Naive B cell (primary cell): ENCODE results near the gene CROCC. TPM values are rescaled to one million over a fixed set of nuclear protein-coding genes. Genes with fewer than 3 reads are reported as not detected.

Experiments used
- ATAC-seq, 2 donors: fragments of 150-1000 bp; cut with Tn5 transposase; 2 replicates each; pipeline ENCODE4 v1.10.0; 2021; ENCODE audit warnings: low read depth in 2 of 2, mild to moderate bottlenecking in 2 of 2, moderate library complexity in 2 of 2
- DNase-seq: peaks from one replicate; pipeline ENCODE4 v3.0.0; 2022
- H3K27ac Mint-ChIP-seq, 6 donors: one replicate each; pipeline ENCODE4 v1.8.0; 2020 to 2022; ENCODE audit warnings: mild to moderate bottlenecking in 6 of 6, mixed read lengths in 6 of 6, moderate library complexity in 5 of 6, inconsistent platforms in 2 of 6
- H3K27me3 Mint-ChIP-seq, 3 donors: one replicate each; pipeline ENCODE4 v1.8.0; 2021 to 2022; ENCODE audit warnings: mixed read lengths in 3 of 3, mild to moderate bottlenecking in 1 of 3
- H3K36me3 Mint-ChIP-seq, 2 donors: one replicate each; pipeline ENCODE4 v1.8.0; 2020 to 2022; ENCODE audit warnings: mixed read lengths in 2 of 2, inconsistent platforms in 1 of 2, mild to moderate bottlenecking in 1 of 2
- H3K4me1 Mint-ChIP-seq, 3 donors: one replicate each; pipeline ENCODE4 v1.8.0; 2020 to 2022; ENCODE audit warnings: mixed read lengths in 3 of 3, inconsistent platforms in 1 of 3, mild to moderate bottlenecking in 1 of 3, moderate library complexity in 1 of 3
- H3K4me3 Mint-ChIP-seq, 8 donors: one replicate each; pipeline ENCODE4 v1.8.0; 2020 to 2022; ENCODE audit warnings: mild to moderate bottlenecking in 8 of 8, mixed read lengths in 8 of 8, moderate library complexity in 8 of 8, inconsistent platforms in 2 of 8
- H3K9me3 Mint-ChIP-seq, 7 donors: one replicate each; pipeline ENCODE4 v1.8.0; 2020 to 2022; ENCODE audit warnings: mixed read lengths in 7 of 7, mild to moderate bottlenecking in 5 of 7, inconsistent platforms in 2 of 7, moderate library complexity in 1 of 7
- polyA plus RNA-seq, 6 donors: library from polyadenylated mRNA; unstranded; fragments of 300-500 nt; fragmentation: Illumina TruSeq; gene quantifications; one replicate each; pipeline ENCODE4 v1.2.3, GENCODE V29; 2021; ENCODE audit warnings: low read depth in 6 of 6

CROCC gene
- polyA plus RNA-seq, 6 donors from 2014 or later: 1.4 to 4.0 (median 2.3) TPM

DNA sequence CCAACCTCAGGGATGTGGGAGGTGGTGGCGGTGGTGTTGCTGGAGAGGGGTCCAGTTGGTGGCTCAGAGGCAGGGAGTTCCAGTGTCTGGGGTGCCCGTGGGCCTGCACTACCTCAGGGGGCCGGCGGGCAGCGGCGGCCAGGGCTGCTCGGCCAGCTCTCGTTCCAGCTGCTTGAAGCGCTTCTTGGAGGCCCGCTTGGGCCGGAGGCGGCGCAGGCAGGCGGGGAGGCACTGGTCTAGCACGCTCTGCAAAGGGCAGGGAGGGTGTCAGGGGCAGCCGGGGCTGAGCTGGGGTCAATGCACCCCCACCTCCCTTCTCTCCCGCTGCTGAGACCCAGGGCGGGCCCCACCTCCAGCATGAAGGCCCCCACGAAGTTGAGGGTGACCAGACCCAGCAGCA is 64.4 kb downstream of the CROCC start:
- ATAC-seq (no peak), DNase-seq (no peak)
- Mint-ChIP-seq H3K9me3 (no peaks in the 10 kb centered on the region), H3K36me3 (peaks cover 0 to 17% of the 10 kb centered on the region in 2 donors), H3K27ac (no peak overlapping the region), H3K4me1 (peaks cover 4 to 5% (median 4%) of the 10 kb centered on the region in 3 donors), H3K27me3 (peaks cover 12 to 23% (median 18%) of the 10 kb centered on the region in 3 donors), H3K4me3 (no peak overlapping the region)

DNA sequence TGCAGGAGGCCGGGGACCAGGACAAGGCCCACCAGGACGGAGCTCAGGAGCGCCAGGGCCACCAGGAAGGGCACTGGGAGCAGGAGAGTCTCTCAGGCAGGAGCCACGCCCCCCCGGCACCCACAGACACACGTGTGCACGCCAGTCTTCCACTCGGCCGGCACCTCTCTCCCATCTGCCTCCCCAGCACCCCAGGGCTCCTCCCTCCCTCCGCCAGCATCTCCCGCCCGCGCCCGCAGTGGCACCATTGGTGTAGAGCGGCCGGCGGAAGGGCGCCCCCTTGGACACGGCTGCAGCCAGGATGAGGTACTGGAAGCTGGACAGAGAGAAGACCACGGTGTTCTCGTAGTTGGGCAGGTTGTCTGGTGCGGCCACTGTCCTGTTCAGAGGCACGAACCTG is 64.8 kb downstream of the CROCC start:
- Mint-ChIP-seq H3K9me3 (no peaks in the 10 kb centered on the region), H3K27me3 (peaks cover 8 to 19% (median 14%) of the 10 kb centered on the region in 3 donors), H3K4me3 (no peak overlapping the region), H3K36me3 (peaks cover 0 to 13% of the 10 kb centered on the region in 2 donors), H3K4me1 (peaks cover 0 to under 1% (median under 1%) of the 10 kb centered on the region in 3 donors), H3K27ac (no peak overlapping the region)
- ATAC-seq (no peak), DNase-seq (no peak)

DNA sequence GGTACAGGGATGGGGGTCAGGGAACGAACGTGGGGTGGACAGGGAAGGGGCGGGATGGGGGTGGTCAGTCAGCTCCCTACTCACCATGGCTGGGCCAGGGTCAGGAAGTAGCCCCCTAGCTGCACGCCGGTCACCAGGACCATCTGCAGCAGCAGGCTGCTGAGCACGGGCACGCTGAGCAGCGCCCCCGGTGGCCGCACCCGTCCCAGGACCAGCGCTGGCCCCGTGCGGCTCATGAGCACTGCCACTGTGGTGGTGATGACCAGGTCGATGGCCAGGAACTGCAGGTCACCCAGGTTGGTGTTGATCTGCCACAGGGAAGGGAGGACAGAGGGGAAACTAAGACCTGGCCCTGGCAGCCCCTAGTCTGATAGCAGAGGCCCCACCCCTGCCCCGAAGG is 65.2 kb downstream of the CROCC start:
- no peak for DNase-seq
- peaks cover 6 to 15% (median 13%) of the 10 kb centered on the region in 3 donors for H3K27me3 Mint-ChIP-seq
- no peaks in the 10 kb centered on the region for H3K4me1 Mint-ChIP-seq
- no peak for ATAC-seq
- no peaks in the 10 kb centered on the region for H3K9me3 Mint-ChIP-seq
- no peak overlapping the region for H3K4me3 Mint-ChIP-seq
- H3K36me3 Mint-ChIP-seq: peaks cover 0 to 12% of the 10 kb centered on the region in 2 donors
- no peak overlapping the region for H3K27ac Mint-ChIP-seq

DNA sequence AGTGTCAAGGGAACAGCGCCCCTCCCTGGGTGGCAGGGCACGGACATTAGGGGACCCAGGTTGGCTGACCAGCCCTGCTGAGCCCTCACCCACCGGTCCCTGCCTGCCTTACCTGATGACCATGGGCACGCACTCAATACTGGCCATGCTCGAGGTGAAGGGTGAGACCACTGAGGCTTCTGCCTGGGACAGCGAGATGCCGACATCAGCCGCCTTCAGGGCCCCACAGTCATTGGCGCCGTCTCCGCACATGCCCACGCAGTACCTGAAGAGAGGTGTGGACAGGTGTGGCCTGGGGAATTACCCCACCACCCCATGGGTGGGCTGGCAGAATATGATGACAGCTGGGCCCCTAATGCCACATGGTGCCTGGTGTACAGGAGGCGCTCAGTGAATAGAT is 66.5 kb downstream of the CROCC start:
- Mint-ChIP-seq H3K27me3 (peaks cover 2 to 7% (median 4%) of the 10 kb centered on the region in 3 donors), H3K9me3 (no peaks in the 10 kb centered on the region), H3K4me3 (no peak overlapping the region), H3K4me1 (no peaks in the 10 kb centered on the region), H3K27ac (no peak overlapping the region), H3K36me3 (peaks cover 0 to 12% of the 10 kb centered on the region in 2 donors)
- DNase-seq: no peak
- no peak for ATAC-seq

DNA sequence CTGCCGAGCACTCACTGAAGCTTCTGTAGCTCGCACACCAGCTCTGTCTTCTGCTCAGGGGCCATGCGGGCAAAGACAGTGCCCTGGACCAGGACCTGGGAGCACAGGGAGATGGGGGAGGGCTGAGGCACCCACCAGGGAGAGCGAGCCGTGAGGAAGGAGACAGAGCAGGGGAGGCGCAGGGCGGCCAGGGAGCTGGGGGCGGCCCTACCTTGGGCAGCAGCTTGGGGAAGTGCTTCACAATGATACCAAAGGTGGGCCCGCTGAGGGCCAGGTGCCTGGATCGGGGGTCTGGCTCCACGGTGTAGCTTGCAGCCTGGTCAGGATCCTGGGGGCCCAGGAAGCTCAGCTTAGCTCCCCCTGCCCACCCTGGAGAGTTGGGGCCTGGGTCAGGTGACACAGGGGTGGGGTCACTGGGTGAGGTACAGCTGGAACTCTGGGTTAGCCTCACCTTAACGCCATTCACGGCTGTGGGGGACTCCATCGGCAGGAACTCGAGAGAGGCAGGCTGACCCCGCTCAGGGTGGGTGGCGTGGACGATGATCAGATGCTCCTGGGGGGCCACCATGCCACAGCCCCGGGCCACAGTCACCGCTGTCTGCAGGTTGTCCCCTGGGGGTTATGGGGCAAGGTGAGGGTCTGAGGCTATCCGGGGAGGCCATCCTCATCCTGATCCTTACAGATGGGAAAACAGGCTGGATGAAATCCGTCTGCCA is 68.1 kb downstream of the CROCC start:
- Mint-ChIP-seq H3K27me3 (no peaks in the 10 kb centered on the region), H3K27ac (no peak overlapping the region), H3K4me3 (no peak overlapping the region), H3K36me3 (peaks cover 0 to 14% of the 10 kb centered on the region in 2 donors), H3K4me1 (no peaks in the 10 kb centered on the region), H3K9me3 (no peaks in the 10 kb centered on the region)
- no peak for DNase-seq
- no peak for ATAC-seq

DNA sequence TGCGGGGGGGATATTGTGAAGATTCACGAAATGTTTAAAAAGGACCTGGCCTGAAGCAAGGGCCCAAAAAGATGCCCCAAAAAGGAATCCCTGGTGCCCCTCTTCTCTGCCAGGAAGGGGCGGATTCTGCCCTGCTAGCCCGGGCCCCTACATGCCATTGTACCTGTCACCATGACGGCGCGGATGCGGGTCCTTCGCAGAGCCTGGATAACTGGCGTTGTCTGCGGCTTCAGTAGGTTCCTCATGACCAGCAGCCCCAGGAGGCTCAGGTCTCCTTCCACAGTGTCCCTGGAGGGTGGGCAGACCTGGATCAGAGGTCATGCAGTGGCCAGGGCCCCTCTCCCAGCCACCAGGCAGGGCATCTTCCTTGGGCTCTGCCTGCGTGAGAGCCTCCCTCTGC is 69.8 kb downstream of the CROCC start:
- Mint-ChIP-seq H3K36me3 (peaks cover 0 to 14% of the 10 kb centered on the region in 2 donors), H3K4me1 (no peaks in the 10 kb centered on the region), H3K4me3 (no peak overlapping the region), H3K9me3 (no peaks in the 10 kb centered on the region), H3K27me3 (no peaks in the 10 kb centered on the region), H3K27ac (no peak overlapping the region)
- ATAC-seq: no peak
- DNase-seq: no peak

DNA sequence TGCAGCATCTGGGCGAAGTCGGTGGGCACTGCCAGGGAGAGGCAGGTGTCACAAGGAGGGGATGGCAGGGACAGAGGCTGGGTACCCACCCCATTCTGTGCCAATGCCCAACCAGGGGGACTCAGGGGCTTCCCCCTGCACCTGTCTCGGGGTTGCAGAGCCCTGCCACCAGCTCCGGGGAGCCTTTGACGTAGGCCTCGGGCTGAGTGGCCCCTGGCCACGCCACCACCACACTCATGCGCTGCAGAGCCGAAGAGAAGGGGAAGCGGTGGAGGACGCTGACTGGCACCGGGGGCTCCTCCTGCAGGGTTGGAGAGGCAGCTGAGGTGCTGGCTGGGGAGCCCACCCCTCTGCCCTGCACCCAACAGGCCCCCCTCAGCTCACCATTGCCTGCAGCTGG is 70.4 kb downstream of the CROCC start:
- no peak for ATAC-seq
- Mint-ChIP-seq H3K27ac (no peak overlapping the region), H3K4me3 (no peak overlapping the region)

DNA sequence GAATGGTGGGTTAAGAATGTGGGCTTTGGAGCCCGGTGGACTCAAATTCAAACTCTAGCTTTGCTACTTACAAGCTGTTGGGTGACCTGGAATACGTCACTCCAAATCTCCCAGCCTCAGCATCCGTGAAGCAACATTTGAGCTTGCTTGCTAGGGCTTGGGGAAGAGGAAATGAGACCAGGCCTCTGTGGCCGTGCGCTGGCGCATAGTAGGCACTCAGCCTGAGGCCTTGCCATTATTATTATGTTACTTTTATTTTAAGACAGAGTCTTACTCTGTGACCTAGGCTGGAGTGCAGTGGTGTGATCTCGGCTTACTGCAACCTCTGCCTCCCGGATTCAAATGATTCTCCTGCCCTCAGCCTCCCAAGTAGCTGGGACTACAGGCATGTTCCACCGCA is 70.9 kb downstream of the CROCC start:
- ATAC-seq: no peak
- peaks cover 0 to 14% of the 10 kb centered on the region in 2 donors for H3K36me3 Mint-ChIP-seq
- no peak overlapping the region for H3K4me3 Mint-ChIP-seq
- no peaks in the 10 kb centered on the region for H3K9me3 Mint-ChIP-seq
- no peaks in the 10 kb centered on the region for H3K27me3 Mint-ChIP-seq
- H3K4me1 Mint-ChIP-seq: no peaks in the 10 kb centered on the region
- peak overlapping the region in 1 of 6 donors; percentile 38 for H3K27ac Mint-ChIP-seq
- no peak for DNase-seq

More for the DNA sequence above, 70.4 kb downstream of the CROCC start:
- H3K27me3 Mint-ChIP-seq: no peaks in the 10 kb centered on the region
- peaks cover 0 to 14% of the 10 kb centered on the region in 2 donors for H3K36me3 Mint-ChIP-seq
- H3K9me3 Mint-ChIP-seq: no peaks in the 10 kb centered on the region
- no peak for DNase-seq
- no peaks in the 10 kb centered on the region for H3K4me1 Mint-ChIP-seq

DNA sequence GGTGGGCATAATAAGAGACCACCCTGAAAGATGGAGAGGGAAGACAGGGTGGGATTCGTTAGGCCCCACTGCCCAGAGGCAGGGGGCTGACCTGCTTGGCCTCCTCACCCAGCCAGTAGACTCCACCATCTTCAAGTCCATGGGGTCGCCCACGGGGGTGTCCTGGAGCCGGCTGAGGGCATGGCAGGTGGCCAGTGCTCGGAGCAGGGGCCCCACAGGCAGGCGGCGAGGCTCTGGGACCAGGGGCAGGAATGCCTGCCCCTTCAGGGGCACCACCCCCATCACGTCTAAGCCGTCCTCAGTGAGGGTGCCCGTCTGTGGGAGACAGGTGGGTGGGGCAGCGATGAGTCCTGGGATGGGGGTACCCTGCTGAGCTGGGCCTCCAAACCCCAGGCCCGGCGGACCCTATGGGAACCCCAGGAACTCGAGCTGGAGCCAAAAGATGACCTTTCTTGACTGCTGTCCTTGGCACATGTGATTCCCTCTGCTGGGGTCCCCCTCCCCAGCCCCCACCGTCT is 71.8 kb downstream of the CROCC start:
- no peak for ATAC-seq
- Mint-ChIP-seq H3K4me1 (no peaks in the 10 kb centered on the region), H3K4me3 (peak overlapping the region in 1 of 8 donors; percentile 21), H3K36me3 (peaks cover 2 to 18% of the 10 kb centered on the region in 2 donors), H3K27me3 (no peaks in the 10 kb centered on the region), H3K27ac (no peak overlapping the region), H3K9me3 (no peaks in the 10 kb centered on the region)
- DNase-seq: no peak

DNA sequence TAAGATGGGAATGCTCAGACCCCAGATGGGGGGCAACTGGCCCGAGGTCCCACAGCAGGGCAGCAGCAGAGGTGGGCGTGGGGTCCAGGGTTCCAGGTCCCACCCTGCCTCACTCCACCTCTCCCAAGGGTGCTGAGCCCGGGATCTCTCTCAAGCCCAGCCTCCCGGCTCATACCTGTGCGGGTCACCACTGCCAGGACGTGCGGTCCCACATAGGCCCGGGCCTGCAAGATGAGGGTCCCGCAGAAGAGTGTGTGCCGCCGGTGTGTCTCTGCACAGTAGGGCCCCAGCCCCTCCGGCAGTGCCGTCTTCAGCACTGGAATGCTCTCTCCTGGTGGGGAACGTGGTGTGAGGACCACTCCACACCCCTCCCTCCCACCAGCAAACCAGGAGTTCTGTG is 75.1 kb downstream of the CROCC start:
- Mint-ChIP-seq H3K36me3 (peaks cover 5 to 25% of the 10 kb centered on the region in 2 donors), H3K27ac (no peak overlapping the region), H3K27me3 (no peaks in the 10 kb centered on the region), H3K9me3 (no peaks in the 10 kb centered on the region), H3K4me1 (peaks cover 0 to 3% (median 0%) of the 10 kb centered on the region in 3 donors), H3K4me3 (no peak overlapping the region)
- ATAC-seq (no peak), DNase-seq (no peak)

DNA sequence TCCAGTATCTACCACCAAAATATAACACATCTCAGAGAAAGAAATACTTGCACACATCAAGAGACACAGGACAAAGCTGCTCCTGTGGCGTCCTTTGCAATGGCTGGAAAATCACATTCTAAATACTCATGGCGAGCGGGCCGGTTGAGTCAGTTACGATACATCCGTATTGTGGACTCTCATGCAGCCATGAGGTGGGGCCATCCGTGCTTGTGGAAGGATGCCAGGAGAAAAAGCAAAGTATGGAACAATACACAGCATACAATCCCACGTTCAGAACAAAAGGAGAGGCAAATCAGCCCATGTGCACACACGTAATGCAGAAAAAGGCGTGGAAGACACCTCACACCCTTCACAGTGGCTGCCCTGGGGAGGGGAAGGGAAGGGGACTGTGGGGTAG is 76.9 kb downstream of the CROCC start:
- ATAC-seq: no peak
- peaks cover 5 to 25% of the 10 kb centered on the region in 2 donors for H3K36me3 Mint-ChIP-seq
- no peak overlapping the region for H3K27ac Mint-ChIP-seq
- no peaks in the 10 kb centered on the region for H3K9me3 Mint-ChIP-seq
- no peak for DNase-seq
- H3K4me1 Mint-ChIP-seq: peaks cover 0 to 3% (median 0%) of the 10 kb centered on the region in 3 donors
- H3K4me3 Mint-ChIP-seq: no peak overlapping the region
- no peaks in the 10 kb centered on the region for H3K27me3 Mint-ChIP-seq

DNA sequence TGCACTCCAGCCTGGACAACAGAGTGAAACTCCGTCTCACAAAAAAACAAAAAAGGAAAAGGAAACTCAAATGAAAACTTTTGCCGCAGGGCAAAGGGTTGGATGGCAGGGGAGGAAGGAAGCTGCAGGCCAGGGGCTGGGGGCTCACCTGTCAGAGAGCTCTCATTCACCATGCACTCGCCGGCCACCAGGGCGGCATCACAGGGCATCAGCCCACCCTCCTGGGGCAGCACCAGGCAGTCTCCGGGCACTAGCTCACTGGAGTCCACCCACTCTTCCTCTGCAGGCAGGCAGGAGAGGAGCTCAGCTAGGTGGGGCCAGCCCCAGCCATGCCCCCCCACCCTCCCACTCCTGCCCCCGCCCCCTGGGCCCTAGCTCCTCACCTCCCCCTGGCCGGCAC is 78.1 kb downstream of the CROCC start:
- DNase-seq (no peak), ATAC-seq (no peak)
- peaks cover 5 to 30% of the 10 kb centered on the region in 2 donors for H3K36me3 Mint-ChIP-seq
- H3K4me1 Mint-ChIP-seq: peaks cover 0 to 3% (median 0%) of the 10 kb centered on the region in 3 donors
- H3K27me3 Mint-ChIP-seq: no peaks in the 10 kb centered on the region
- no peak overlapping the region for H3K4me3 Mint-ChIP-seq
- no peak overlapping the region for H3K27ac Mint-ChIP-seq
- H3K9me3 Mint-ChIP-seq: no peaks in the 10 kb centered on the region

DNA sequence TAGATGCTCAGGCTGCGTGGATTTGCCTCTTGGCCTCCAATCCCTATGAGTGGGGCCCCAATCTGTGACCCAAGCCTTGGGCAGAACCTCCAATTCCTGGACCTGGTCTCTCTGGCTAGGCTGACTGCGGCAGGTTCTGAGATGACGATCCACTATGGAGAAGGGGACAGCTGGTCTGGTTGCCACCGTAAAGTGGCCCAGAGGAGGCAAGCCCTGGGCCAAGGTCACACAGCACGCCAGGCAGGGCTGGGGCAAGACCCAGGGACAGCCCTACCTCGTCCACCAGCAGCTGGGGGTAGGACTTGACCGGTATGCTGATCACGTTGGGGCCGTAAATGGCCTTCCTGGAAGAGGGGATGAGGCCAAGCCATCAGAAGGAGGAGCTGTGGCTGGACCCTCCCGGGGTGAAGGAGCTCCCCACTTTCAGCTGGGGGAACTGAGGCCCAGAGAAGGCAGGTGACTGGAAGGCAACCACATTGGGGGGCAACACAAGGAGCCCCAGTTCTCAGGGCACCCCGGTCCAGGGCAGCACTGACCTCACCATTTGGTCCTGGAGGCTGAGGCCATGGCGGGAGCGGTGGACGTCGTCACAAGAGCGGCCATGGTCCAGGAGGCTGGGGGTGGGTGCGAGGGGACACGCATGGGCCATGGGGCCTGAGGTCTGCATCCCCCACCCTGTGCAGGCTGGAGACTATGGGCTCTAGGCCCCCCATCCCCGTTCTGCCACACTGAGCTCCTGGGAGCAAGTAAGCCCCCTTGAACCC is 80.2 kb downstream of the CROCC start:
- no peaks in the 10 kb centered on the region for H3K9me3 Mint-ChIP-seq
- H3K27ac Mint-ChIP-seq: peak overlapping the region in 1 of 6 donors; percentile 69
- DNase-seq (no peak), ATAC-seq (no peak)
- H3K4me3 Mint-ChIP-seq: no peak overlapping the region
- peaks cover 5 to 24% of the 10 kb centered on the region in 2 donors for H3K36me3 Mint-ChIP-seq
- no peaks in the 10 kb centered on the region for H3K27me3 Mint-ChIP-seq
- peaks cover 0 to 3% (median 0%) of the 10 kb centered on the region in 3 donors for H3K4me1 Mint-ChIP-seq

DNA sequence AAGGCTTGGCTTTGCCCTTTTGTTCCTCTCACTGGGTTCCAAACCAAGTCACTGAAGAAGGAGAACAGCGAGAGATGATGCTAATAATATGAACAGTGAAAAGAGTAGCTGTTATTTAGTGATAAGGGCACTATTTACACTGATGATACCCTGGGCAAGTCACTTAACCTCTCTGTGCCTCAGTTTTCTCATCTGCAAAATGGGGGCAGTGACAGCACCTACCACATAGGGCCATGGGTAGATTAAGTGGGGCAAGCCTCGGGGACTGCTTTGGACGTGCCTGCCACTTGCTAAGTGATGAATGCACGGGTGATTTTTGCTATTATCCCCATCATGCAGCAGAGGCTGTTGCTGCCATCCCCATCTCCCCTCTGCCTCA is 80.8 kb downstream of the CROCC start:
- peaks cover 0 to 3% (median 0%) of the 10 kb centered on the region in 3 donors for H3K4me1 Mint-ChIP-seq
- no peaks in the 10 kb centered on the region for H3K27me3 Mint-ChIP-seq
- H3K4me3 Mint-ChIP-seq: no peak overlapping the region
- H3K36me3 Mint-ChIP-seq: peaks cover 5 to 24% of the 10 kb centered on the region in 2 donors
- no peak for DNase-seq
- peak overlapping the region in 1 of 6 donors; percentile 69 for H3K27ac Mint-ChIP-seq
- H3K9me3 Mint-ChIP-seq: no peaks in the 10 kb centered on the region
- ATAC-seq: no peak
